IPS-18c (cell line): ENCODE results near the gene SMIM12.

Experiments
- H3K4me3 ChIP-seq: 2 replicates; pipeline ENCODE4 v1.7.0; 2013; ENCODE audit warnings: low read depth, mild to moderate bottlenecking, low read length, moderate library complexity; ENCODE audit not compliant: insufficient read depth
- H3K9me3 ChIP-seq: one replicate; pipeline ENCODE4 v1.6.1; 2013; ENCODE audit warnings: mild to moderate bottlenecking, low read length, moderate library complexity; ENCODE audit not compliant: control insufficient read depth, insufficient read depth

Gene SMIM12

DNA sequence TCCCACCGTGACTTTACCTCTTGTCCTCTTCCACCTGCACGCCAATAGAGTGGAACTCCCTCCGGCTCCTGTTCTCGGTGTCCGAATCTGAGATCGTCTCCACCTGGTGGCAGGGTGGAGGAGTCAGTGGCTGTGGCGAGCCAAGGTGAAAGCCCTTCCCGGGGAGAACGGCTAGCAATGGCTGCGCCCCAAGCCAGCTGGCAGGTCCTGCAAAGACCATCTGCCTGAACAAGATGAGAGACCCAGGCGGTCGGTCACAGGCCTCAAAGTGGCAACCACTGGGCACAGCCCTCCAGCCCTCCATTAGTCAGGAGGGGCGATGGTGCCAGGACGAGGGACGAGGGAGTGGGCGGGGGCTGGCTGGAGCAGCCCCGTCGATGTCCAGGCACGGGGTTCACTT, 25.4 kb upstream of the SMIM12 start:
- H3K4me3 ChIP-seq, result peak overlapping the region; percentile 68
- no peaks in the 10 kb centered on the region for H3K9me3 ChIP-seq

DNA sequence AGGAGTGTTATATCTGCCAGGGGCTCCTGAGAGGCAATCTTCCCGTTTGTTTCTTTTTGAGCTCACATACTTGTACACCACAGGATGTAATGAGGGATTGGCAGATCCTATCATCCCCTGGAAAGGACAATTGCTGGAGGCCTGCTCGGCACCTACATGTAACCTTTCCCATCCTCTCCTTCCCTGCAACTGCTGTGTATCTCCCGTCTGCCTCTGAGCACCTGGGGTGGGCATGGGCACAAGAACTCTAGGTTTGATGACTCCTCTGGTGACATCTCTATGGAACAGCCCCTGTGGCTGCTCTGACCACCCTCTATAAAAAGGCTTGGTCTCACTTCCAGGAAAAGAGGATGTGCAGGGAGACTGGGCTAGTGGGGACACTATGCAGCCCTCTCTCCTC, 25.0 kb upstream of the SMIM12 start:
- Histone ChIP-seq H3K9me3 (no peaks in the 10 kb centered on the region), H3K4me3 (peak overlapping the region; percentile 68; the same call in 1 of the 2 replicates)

DNA sequence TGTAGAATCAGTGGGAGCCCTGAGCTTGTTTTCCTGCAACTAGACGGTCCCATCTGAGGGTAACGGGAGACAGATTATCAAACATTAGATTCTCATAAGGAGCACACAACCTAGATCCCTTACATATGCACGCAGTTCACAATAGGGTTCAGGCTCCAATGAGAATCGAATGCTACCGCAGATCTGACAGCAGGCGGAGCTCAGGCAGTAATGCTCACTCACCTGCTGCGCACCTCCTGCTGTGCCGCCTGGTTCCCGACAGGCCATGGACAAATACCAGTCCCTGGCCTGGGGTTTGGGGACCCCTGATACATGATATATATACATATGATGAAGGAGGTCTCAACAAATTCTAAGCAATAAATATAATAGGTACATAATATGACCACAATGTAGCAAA, 19.7 kb upstream of the SMIM12 start:
- Histone ChIP-seq H3K4me3 (no peak overlapping the region), H3K9me3 (no peaks in the 10 kb centered on the region)

DNA sequence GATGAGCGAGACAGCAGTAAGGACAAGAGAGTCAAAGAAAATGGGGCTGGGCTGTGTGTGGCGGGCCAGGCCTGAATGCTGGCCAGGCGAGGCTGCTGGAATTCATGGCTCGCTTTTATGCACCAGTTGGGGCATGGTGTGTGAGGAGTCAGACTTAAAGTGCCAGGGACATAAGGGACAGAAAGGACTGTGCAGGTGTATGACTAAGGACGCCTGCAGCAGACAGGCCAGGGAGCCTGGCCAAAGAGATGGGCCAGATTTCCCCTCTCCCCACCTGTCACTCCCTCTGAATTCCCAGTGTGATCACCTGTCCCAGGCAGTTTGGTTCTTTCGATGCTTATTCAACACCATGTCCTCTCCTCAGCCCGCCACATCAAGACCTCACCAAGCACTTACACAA, 16.9 kb upstream of the SMIM12 start:
- Histone ChIP-seq H3K9me3 (no peaks in the 10 kb centered on the region), H3K4me3 (no peak overlapping the region)

DNA sequence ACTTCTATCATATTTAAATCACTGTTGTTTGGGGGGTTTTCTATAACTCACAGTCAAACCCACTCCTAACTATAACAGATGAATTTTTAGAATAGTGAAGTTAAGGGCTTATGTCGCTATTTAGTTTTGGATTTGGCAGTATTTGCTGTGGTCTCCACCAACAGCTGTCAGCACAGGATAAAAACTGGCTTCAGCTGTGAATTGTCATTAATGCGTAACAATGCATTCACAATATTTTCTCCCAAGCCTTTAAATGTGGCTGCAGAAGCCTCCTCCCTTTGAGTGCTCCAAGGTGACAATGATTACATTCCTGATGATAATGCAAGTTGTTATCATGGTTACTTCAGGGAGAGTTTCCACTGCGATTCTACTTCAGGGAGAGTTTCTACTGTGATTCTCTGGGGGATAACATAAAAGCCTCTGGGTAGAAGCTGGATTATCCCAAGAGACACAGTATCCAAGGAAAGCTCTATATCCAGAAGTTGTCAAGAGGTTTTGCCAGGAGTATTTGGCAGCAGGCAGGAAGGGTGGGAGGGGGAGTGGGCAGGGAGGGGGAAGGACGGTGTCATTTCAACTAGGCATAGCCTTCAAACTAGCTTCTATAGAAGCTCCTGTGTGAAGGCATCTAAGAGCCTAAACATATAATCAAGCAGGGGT, 14.9 kb upstream of the SMIM12 start:
- Histone ChIP-seq H3K9me3 (no peaks in the 10 kb centered on the region), H3K4me3 (no peak overlapping the region)

DNA sequence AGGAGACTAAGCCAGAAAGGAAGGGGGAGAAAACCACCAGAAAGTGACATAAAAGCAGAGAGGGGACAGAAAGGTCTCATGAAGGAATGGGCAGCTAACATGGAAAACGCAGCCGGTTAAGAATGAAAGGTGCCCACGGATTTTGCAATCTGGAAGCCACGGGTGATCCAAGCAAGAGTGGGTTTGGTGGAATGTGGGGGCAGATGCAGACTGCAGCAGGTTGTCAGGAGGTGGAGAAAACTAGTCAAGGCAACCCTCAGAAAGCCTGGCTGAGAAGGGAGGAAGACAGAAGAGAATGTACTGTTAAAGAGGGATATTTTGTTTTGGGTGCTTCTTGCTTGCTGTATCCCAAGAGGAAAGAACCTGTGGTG, 12.6 kb upstream of the SMIM12 start:
- H3K4me3 ChIP-seq, result no peak overlapping the region
- H3K9me3 ChIP-seq, result no peaks in the 10 kb centered on the region

DNA sequence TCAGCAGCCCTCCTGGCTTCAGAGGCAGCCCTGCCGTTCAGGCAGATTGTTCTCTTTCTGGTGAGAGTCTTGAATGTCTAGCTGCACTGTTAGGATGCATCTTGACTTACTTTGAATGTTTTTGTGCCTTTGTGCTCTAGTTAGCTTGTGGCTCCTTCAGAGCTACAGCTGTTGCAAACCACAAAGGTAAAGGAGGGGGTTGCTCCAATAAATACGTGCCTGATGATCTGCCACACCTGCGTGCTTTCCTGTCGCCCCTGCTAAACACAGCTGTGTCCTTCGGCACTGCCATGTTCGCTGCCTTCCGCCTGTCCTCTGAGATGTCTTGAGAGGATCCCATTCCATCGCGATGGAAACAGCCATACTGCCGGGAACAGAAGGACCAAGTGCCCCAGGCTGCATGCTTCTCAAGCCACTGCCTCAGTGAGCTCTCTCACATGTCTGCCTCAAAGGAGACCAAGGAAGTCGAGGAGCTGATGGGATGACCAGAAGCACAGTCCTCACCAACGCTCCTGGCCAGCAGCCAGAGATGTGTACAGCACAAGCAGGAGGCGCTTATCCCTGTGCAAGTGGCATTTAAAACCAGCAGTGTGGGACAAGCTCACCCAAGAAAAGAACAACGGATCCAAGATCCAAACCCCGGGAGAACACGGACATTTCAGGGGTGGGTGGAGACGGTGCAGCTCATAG, 12.0 kb upstream of the SMIM12 start:
- H3K4me3 ChIP-seq, result no peak overlapping the region

DNA sequence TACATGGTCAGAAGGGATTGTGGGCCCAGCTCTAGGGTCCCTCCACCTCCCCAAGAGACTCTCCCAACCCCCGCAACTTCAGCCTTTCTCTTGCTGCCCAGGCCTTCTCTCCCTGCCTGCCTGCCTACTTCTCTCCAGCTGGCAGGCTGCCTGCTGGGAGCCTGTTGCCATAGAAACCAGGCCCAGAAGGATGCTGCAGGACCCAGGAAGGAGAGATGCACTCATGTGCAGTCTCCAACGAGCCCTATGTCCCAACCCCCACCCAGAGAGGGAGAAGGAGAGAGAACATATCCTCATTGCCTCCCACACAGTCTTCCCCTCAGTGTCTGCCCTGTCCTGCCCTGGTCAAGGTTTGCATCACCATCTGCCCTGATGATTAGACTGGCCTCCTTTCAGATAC, 10.8 kb upstream of the SMIM12 start:
- no peak overlapping the region for H3K4me3 ChIP-seq
- H3K9me3 ChIP-seq, result no peaks in the 10 kb centered on the region

More for the DNA sequence above, 12.0 kb upstream of the SMIM12 start:
- H3K9me3 ChIP-seq, result no peaks in the 10 kb centered on the region

DNA sequence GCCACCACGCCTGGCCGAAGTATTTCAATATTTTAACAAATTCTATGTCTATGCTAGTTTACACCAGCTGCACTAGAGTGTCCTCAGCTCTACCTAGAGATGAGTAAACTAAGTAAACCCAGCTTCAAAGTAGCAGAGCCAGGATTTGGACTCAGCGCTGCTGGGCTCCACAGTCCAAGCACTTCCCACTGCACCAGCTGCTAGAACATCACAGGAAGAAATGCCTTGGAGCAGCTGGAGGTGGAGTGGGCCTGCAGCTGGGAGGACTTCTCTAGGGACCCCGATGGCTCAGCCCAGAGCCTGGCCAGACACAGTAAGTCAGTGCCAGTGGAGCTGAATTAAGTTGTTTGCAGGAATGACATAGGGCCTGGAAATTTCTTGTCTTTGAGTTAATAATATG, 10.2 kb upstream of the SMIM12 start:
- Histone ChIP-seq H3K9me3 (no peaks in the 10 kb centered on the region), H3K4me3 (no peak overlapping the region)

DNA sequence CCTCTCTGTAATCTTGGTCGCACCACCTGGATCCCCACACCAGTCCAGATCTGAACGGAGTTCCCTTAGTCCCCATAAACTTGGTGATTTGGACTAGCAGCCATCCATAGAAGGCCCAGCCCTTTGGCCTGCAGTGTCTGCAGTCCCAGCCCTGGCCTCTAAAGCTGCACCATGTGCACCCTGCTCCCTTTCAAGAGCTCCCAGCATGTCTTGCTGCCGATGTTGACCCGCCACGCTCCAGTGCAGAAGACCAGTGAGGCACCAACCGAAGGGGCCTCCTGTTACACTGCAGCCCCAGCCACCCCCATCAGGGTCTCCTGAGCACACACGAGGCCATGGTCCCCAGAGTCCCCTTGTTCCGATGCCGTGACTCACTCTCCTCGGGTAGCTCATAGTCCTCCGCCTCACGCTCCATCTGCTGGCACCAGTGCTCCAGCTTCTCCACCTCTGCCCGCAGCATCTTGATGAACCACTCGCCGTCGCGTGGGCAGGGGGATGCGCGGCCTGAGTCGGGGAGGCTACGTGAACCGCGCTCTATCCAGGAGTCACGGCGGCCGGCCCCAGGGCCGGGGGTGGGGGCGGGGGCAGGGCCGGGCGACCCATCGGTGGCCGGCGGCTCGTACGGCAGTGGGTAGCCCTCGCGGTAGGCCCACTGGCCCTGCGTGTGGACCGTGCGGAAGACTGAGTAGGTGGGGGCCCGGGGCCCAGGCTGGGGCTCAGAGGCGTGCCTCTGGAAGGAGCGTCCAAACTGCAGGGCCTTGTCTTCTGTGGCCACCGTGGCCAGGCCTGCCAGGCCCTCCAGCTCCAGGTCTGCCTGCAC, 8.9 kb upstream of the SMIM12 start:
- Histone ChIP-seq H3K9me3 (no peaks in the 10 kb centered on the region), H3K4me3 (no peak overlapping the region)

DNA sequence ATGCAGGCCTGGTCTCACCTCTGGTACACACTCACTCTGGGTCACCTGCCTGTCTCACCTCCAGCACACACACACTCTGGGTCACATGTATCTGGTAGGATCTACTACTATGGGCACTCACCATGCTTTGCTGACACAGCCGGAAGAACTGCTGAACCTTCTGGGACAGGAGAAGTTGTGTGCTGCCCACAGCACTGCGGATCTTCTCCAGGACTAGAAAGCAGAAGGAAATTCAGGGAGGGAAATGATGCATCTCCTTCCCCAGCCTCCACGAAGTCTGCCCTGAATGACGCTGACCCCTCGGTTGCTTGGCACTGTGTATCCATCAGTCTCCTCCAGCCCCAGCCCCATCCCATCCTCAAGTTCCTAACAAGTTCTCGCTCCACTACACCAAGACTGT, 7.9 kb upstream of the SMIM12 start:
- no peak overlapping the region for H3K4me3 ChIP-seq
- H3K9me3 ChIP-seq, result no peaks in the 10 kb centered on the region

DNA sequence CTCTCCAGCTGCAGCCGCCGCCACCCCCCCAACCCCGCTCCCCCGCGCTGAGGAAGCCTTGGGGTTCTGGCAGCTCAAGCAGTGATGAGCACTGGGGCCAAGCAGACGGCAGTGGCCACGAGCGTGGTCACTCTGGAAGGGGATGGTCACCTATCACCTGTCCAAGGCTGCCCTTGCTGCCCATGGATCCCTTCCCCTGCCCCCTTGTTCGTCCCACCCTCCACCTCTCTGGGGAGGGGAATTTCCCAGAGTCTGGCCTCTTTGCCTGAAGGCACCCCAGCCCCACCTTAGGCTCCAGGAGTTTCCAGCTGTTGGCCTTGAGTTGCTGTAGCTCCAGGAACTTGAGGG, 7.2 kb upstream of the SMIM12 start:
- Histone ChIP-seq H3K4me3 (peak overlapping the region; percentile 78; the same call in 1 of the 2 replicates), H3K9me3 (no peaks in the 10 kb centered on the region)

DNA sequence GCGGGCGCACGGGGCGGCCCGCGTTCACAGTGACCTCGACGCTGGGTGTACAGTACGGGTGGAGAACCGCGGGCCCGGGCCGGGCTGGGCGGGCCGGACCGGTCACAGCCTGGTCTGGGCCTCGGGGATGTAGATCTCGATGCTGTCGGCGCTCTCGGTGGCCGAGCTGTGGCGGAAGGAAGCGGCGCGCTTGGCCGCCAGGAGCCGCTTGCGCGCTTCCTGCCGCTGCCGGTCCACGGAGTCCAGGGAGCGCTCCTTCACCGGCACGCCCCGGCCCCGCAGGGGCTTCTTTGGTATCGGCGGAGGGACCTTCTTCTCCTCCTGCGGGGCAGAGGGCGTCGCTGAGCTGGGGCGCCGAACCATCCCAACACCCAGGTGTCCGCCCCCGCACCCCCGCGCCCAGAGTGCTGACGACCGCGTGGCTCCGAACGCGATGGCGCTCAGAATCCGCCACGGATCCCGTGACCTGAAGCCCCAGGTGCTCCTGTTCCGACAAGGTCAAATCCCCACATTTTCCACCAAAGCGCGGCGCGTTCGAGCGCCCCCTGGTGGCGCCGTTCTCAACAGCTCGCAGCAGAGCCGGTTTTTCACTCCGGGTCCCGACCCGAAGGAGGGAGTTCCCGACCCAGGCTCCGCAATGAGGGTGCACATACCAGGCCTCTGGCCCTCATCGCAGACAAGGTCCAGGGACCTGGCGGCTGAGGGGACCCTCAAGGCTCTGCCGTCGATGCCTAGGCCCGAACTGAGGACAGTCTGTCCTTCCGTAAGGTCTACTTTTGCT, 6.6 kb upstream of the SMIM12 start:
- H3K4me3 ChIP-seq, result peak overlapping the region; percentile 78
- no peaks in the 10 kb centered on the region for H3K9me3 ChIP-seq

DNA sequence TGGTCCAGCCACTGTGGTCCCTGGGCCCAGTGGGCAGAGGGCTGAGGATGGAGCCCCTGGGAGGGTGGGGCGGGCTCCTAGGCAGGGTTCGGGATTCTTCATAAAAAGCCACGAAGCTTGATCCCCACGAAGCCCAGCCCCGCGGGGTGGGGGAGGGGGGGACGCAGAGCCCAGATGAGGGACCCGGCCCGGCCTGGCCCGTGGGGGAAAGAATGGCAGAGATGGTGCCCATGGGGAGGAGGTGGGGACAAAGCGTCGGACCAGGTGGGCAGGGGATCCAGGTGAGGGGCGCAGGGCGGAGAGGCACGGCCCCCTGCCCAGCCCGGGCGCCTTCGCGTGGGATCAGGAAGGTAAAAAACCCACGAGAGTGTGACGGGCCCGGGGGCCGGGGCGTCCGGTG, 6.0 kb upstream of the SMIM12 start:
- peak overlapping the region; percentile 78 for H3K4me3 ChIP-seq
- H3K9me3 ChIP-seq, result no peaks in the 10 kb centered on the region

DNA sequence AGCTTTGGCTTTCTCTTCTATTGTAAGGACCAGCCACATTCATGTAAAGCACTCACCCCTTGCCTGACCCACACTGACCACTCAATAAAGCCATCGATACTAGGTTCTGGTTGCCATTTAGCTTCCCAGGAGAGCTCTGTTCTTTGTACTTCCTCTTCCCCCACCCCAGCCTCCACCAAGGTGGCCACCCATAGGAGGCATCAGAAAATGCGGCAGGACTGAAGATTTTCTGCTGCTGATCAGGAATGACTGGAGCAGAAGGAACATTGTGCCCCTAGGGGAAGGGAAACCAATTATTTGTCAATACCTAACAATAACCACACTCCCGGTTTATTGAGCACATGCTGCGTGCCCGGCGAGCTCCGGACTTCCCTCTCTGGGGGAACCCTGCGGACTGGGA, 5.2 kb upstream of the SMIM12 start:
- no peak overlapping the region for H3K4me3 ChIP-seq

DNA sequence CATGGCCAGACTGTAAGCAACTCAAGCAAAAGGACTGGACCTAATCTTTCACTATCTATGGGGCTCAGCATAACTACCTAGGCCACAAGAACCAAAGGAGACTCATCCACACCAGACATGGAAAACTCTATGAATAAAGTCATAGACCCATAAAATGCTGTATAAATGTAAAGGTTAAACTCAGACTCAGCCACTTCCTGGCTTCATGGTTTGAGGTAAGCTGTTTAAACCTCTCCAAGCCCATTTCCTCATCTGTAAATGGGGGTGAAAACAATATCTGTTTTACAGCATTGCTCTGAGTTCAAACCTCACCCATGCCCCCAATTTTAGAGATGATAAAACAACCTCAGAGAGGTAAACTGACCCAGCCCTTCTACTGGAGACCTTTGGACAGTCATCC, 4.0 kb upstream of the SMIM12 start:
- no peaks in the 10 kb centered on the region for H3K9me3 ChIP-seq
- no peak overlapping the region for H3K4me3 ChIP-seq

More for the DNA sequence above, 5.2 kb upstream of the SMIM12 start:
- no peaks in the 10 kb centered on the region for H3K9me3 ChIP-seq

DNA sequence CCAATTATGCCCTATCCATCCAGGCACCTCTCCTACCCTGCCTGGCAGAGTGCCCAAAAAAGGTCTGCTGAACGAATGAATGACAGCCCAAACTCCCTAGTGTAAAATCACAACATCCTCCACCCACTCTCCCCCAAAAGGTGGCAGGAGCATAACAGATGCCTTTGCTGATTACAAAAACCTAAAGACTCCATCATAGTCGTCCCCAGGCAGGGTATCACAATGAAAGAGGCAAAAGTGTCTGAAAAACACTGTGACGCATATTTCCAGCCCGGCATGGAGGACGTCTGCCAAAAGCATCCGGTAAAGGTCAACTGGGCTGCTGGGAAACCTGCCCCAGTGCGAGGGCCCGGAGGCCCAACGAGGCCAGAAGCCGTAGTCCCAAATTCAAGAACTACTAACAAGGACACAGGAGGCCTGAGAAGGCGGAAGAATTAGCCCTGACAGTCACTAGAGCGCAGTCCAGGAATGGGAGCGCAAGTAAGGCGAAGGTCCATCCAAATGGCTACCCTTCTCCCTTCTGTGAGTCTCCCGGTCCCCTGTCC, 576 bp downstream of the SMIM12 start:
- peak overlapping the region; percentile 99 for H3K4me3 ChIP-seq
- H3K9me3 ChIP-seq, result no peaks in the 10 kb centered on the region
